ENCODE measurements around the gene COASY. TPM values are rescaled to one million over a fixed set of nuclear protein-coding genes. Genes with fewer than 3 reads are reported as not detected.
A peak's percentile ranks its signal among the peaks of the same experiment; 100 is the strongest.
"Not testable (repeated sequence)": the region's sequence is repeated elsewhere in the genome, so short reads cannot be mapped to it uniquely, and the experiment has no call there.

Gene COASY
- total RNA-seq, 4 donors from 2014 or later, result 42.1 to 95.4 (median 80.2) TPM

DNA sequence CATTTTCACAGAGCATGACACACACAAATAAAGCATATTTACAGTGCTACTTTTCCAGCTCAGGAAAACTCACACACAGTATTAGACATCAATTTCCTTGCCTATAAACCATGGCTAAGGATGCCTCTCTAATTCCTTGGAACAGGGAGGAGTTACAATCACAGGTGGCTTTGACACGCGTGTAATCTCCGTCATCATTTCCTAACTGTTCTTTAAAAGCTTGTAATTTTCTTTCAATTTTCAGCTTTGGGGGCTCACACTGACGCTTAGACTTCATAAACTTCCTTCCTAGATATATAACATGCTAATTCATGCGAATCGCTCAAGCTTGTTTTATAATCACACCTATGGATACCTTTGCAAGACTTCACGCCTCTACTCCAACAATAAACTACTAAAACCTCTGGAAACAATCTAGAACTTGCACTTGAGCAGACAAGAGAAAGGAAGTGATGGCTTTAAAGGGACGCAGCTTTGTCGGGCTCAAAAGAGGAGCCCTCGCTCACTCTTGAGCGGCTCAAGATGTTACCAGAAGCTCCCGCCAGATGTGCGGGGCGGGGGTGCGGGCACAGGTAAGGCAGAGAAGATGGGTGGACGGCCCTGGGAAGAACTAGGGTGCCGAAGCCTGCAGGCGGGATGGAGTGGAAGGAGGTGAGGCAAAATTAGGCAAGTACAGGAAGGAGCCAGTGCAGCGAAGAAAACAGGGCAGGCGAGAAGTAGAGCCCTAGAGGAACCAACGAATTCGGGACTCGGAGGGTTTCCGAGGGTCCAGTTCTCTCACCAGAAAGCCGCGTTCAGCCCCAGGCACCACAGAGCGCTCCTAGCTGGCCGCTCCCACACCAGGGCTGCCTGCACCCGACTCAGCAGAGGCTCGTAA, 46.6 kb downstream of the COASY start:
- H3K36me3 ChIP-seq, result peaks cover 0 to 11% (median 0%) of the 10 kb centered on the region in 3 donors
- H3K27me3 ChIP-seq, result no peaks in the 10 kb centered on the region
- H3K27ac ChIP-seq, result peak overlapping the region; percentile 88 to 98 (median 92)
- H3K9me3 ChIP-seq, result no peaks in the 10 kb centered on the region
- H3K4me3 ChIP-seq, result peak overlapping the region; percentile 77 to 95 (median 93)
- peaks cover 0 to 32% (median 12%) of the 10 kb centered on the region in 4 donors for H3K4me1 ChIP-seq
- DNase-seq, result peak in 2 of 3 donors; percentile 20 to 49
- TF ChIP-seq POLR2A (IDR thresholded peaks at IDR 0.05), result no peak
- TF ChIP-seq CTCF (IDR thresholded peaks at IDR 0.05), result peak in 1 of 6 experiments; percentile 20

GRCh38 chr17:42609182-42609813, 47.4 kb downstream of the COASY start, which contains the start of the genes RETREG3 and TUBG1:
Gene RETREG3, minus strand, starts transcription at chr17:42609374. Its CDS starts 50 bp downstream, at chr17:42609324.
Gene TUBG1, plus strand, starts transcription at chr17:42609683. Its CDS starts 55 bp downstream, at chr17:42609738.
- H3K4me3 ChIP-seq, result peak within 1 kb of the TSS; percentile 77 to 95 (median 93)

GRCh38 chr17:42609814-42610801, 48.2 kb downstream of the COASY start:
- peaks cover 0 to 32% (median 12%) of the 10 kb centered on the region in 4 donors for H3K4me1 ChIP-seq
- peak in 1 of 3 donors; percentile 24 for DNase-seq
- peaks cover 0 to 25% (median 0%) of the 10 kb centered on the region in 3 donors for H3K36me3 ChIP-seq
- not testable (repeated sequence) for H3K27me3 ChIP-seq, H3K9me3 ChIP-seq
- peak overlapping the region; percentile 68 to 95 (median 93) for H3K4me3 ChIP-seq
- H3K27ac ChIP-seq, result peak overlapping the region; percentile 64 to 98 (median 84)

More at GRCh38 chr17:42609182-42609813, 47.4 kb downstream of the COASY start, which contains the start of the genes RETREG3 and TUBG1:
- peak; percentile 85 to 90 for TF ChIP-seq POLR2A (IDR thresholded peaks at IDR 0.05)
- TF ChIP-seq CTCF (IDR thresholded peaks at IDR 0.05), result peak in 3 of 6 experiments; percentile 41 to 55 (median 50)
- peak; percentile 97 to 99 (median 99) for DNase-seq
- Histone ChIP-seq H3K27ac (peak within 1 kb of the TSS; percentile 88 to 98 (median 92)), H3K4me1 (peaks cover 0 to 32% (median 12%) of the 10 kb centered on the region in 4 donors), H3K27me3 (no peaks in the 10 kb centered on the region), H3K9me3 (no peaks in the 10 kb centered on the region), H3K36me3 (peaks cover 0 to 17% (median 0%) of the 10 kb centered on the region in 3 donors)

DNA sequence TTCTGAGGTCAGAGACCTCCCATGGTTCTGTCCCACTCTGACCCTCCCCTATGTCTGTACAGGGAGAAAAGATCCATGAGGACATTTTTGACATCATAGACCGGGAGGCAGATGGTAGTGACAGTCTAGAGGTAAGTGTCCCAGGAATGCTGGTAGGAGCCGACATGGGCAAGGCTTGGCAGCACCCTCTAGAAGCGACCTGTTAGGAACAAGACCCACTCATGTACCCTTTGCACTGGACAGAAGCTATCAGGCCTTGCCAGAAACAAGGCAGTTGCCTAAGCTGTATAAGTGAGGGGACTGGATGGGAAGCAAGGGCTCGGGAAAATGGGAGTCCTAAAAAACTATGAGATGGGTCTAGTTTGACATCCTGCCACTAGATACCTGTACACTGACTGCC, 50.1 kb downstream of the COASY start:
- TF ChIP-seq POLR2A (IDR thresholded peaks at IDR 0.05), result no peak
- no peak for TF ChIP-seq CTCF (IDR thresholded peaks at IDR 0.05)

DNA sequence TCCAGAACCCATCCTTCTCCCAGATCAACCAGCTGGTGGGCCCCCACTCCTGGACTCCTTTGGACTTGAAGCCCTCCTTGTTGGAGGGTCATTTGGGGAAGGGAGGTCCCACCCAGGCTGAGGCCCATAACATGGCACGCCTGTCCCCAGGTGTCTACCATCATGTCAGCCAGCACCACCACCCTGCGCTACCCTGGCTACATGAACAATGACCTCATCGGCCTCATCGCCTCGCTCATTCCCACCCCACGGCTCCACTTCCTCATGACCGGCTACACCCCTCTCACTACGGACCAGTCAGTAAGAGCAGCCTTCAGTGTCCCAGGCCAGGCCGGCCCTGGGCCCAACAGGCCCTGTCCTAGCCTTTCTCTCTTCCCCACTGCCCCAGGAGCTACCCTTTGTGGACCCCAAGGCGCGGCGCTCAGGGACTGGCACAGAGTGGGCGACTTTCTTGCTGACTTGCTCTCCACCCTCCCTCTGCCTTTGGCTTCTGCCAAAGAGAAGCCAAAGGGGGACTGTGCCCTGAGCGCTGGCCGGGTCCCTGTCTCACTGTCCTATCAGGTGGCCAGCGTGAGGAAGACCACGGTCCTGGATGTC, 51.8 kb downstream of the COASY start:
- Histone ChIP-seq H3K27me3 (no peaks in the 10 kb centered on the region), H3K9me3 (no peaks in the 10 kb centered on the region), H3K27ac (no peak overlapping the region), H3K4me3 (no peak overlapping the region), H3K4me1 (peaks cover 0 to 16% (median 0%) of the 10 kb centered on the region in 4 donors), H3K36me3 (peaks cover 0 to 34% (median 0%) of the 10 kb centered on the region in 3 donors)
- DNase-seq, result no peak
- no peak for TF ChIP-seq POLR2A (IDR thresholded peaks at IDR 0.05)
- TF ChIP-seq CTCF (IDR thresholded peaks at IDR 0.05), result no peak

More for the DNA sequence above, 50.1 kb downstream of the COASY start:
- no peaks in the 10 kb centered on the region for H3K9me3 ChIP-seq
- peaks cover 0 to 34% (median 0%) of the 10 kb centered on the region in 3 donors for H3K36me3 ChIP-seq
- H3K27me3 ChIP-seq, result no peaks in the 10 kb centered on the region
- no peak overlapping the region for H3K27ac ChIP-seq
- peaks cover 0 to 19% (median 3%) of the 10 kb centered on the region in 4 donors for H3K4me1 ChIP-seq
- DNase-seq, result no peak
- no peak overlapping the region for H3K4me3 ChIP-seq
